K562 (cell line): ENCODE results near the gene MYO18A. TPM values are rescaled to one million over a fixed set of nuclear protein-coding genes. Genes with fewer than 3 reads are reported as not detected.

Source experiments
- ATAC-seq: fragments of 200-7000 bp; cut with Tn5 transposase; 3 replicates; pipeline ENCODE4 v1.9.1; 2020; ENCODE audit warnings: moderate library complexity
- BruUV-seq: library from RNA; stranded (reverse); fragments of 400-500 nt; replicated peaks from 2 replicates; lab custom pipeline; 2021; lab: Mats Ljungman, UMichigan
- CTCF ChIA-PET: fragments of 300-600 bp; formaldehyde crosslinking; extraction: SDS; loops from one replicate; lab custom pipeline; 2021; ENCODE audit warnings: low intra/inter-chr PET ratio; lab: Yijun Ruan, JAX
- POLR2A ChIA-PET: fragments of 300-600, 350-650 bp; sonication (Branson Sonifier 250); formaldehyde crosslinking; extraction: SDS; loops from one replicate; lab custom pipeline; 2021; ENCODE audit warnings: antibody characterized with exemption, inconsistent platforms; lab: Yijun Ruan, JAX
- DNase-seq, 4 experiments: peaks; one replicate each; pipeline versions ENCODE4 v3.0.0 to v3.0.0-alpha.2; 2011 to 2018; ENCODE audit warnings: low spot score in 3 of 4, mixed read lengths in 3 of 4; ENCODE audit errors: extremely low read depth in 1 of 4
- FAIRE-seq: peaks from 2 replicates; lab custom pipeline; 2011; peaks lifted over from hg19 to GRCh38; lab: Jason Lieb, UNC
- H2AFZ ChIP-seq: 2 replicates; pipeline ENCODE4 v1.6.0; 2011; ENCODE audit warnings: low read depth, low read length, control low read depth, inconsistent platforms
- H3K27ac ChIP-seq: fragments of 200-600 bp; 3 replicates; pipeline ENCODE4 v1.8.0; 2011; ENCODE audit warnings: low read depth, mild to moderate bottlenecking, control low read depth, inconsistent platforms, low read length, moderate library complexity, mixed read lengths; ENCODE audit errors: extremely low read depth
- H3K27me3 ChIP-seq, 2 experiments: fragments of 300-600 bp in 1 of 2; 2 replicates in 1 of 2; 3 replicates in 1 of 2; pipeline versions ENCODE4 v1.6.0 to v1.8.0; 2011; ENCODE audit warnings: inconsistent platforms in 2 of 2, low read length in 2 of 2, mild to moderate bottlenecking in 1 of 2, mixed read lengths in 1 of 2, moderate library complexity in 1 of 2; ENCODE audit not compliant: control insufficient read depth in 2 of 2, insufficient read depth in 2 of 2
- H3K36me3 ChIP-seq: fragments of 300-600 bp; 3 replicates; pipeline ENCODE4 v1.8.0; 2011; ENCODE audit warnings: mild to moderate bottlenecking, low read length, inconsistent platforms; ENCODE audit not compliant: control insufficient read depth, insufficient read depth
- H3K4me1 ChIP-seq, 2 experiments: fragments of 200-600 bp in 1 of 2; replicated peaks in 1 of 2; 2 replicates in 1 of 2; 3 replicates in 1 of 2; pipeline versions ENCODE4 v1.5.1 to v1.8.0; 2011; ENCODE audit warnings: inconsistent platforms in 2 of 2, low read length in 2 of 2, mild to moderate bottlenecking in 1 of 2, mixed read lengths in 1 of 2, moderate library complexity in 1 of 2; ENCODE audit not compliant: control insufficient read depth in 2 of 2, insufficient read depth in 2 of 2
- H3K4me2 ChIP-seq: 2 replicates; pipeline ENCODE4 v1.6.1; 2011; ENCODE audit warnings: low read length, control low read depth, inconsistent platforms, mixed read lengths; ENCODE audit not compliant: insufficient read depth
- H3K4me3 ChIP-seq: fragments of 200-600 bp; sonication (generic), shearing (Covaris generic); 2 replicates; pipeline ENCODE4 v1.5.1; 2016; ENCODE audit warnings: control low read depth, inconsistent platforms
- H3K79me2 ChIP-seq: fragments of 200-600 bp; 3 replicates; pipeline ENCODE4 v1.8.0; 2011; ENCODE audit warnings: low read length, inconsistent platforms; ENCODE audit not compliant: control insufficient read depth, insufficient read depth
- H3K9ac ChIP-seq, 2 experiments: 2 replicates each; pipeline versions ENCODE4 v1.6.0 to v1.6.1; 2011; ENCODE audit warnings: low read depth in 2 of 2, low read length in 2 of 2, control low read depth in 1 of 2, inconsistent platforms in 1 of 2, mild to moderate bottlenecking in 1 of 2, mixed read lengths in 1 of 2; ENCODE audit not compliant: insufficient read depth in 1 of 2
- H3K9me1 ChIP-seq: one replicate; pipeline ENCODE4 v1.6.0; 2011; ENCODE audit warnings: inconsistent platforms, mild to moderate bottlenecking, low read length, moderate library complexity; ENCODE audit not compliant: control insufficient read depth, insufficient read depth
- H3K9me3 ChIP-seq: replicated peaks from 2 replicates; pipeline ENCODE4 v1.5.1; 2011; ENCODE audit warnings: low read depth, low read length, inconsistent platforms; ENCODE audit not compliant: control insufficient read depth, insufficient read depth
- H4K20me1 ChIP-seq: replicated peaks from 2 replicates; pipeline ENCODE4 v1.6.1; 2011; ENCODE audit warnings: low read length, inconsistent platforms, mixed read lengths; ENCODE audit not compliant: control insufficient read depth, insufficient read depth
- ARID4B ChIP-seq: sonication (generic); formaldehyde crosslinking; IDR thresholded peaks from 2 replicates; pipeline ENCODE4 v1.8.0; 2022; ENCODE audit warnings: mild to moderate bottlenecking, missing genetic modification reagents
- CREB1 ChIP-seq, 2 experiments: sonication (generic) in 1 of 2; formaldehyde crosslinking in 1 of 2; IDR thresholded peaks; 2 replicates each; pipeline versions ENCODE4 v1.6.1 to v1.8.0; 2012 to 2022; ENCODE audit warnings: inconsistent platforms in 1 of 2, mild to moderate bottlenecking in 1 of 2, missing genetic modification reagents in 1 of 2, moderate library complexity in 1 of 2
- CREBBP ChIP-seq: IDR thresholded peaks from one replicate; pipeline ENCODE4 v1.6.1; 2012; ENCODE audit warnings: low read depth, mild to moderate bottlenecking, control low read depth, inconsistent platforms, low read length
- GATAD2B ChIP-seq: fragments of 450-650 bp; IDR thresholded peaks from 2 replicates; pipeline ENCODE4 v1.6.1; 2017; ENCODE audit warnings: mild to moderate bottlenecking, borderline replicate concordance
- TAF15 ChIP-seq: fragments of 200-400 bp; formaldehyde crosslinking; IDR thresholded peaks from 2 replicates; pipeline ENCODE4 v1.6.1; 2017; ENCODE audit warnings: mild to moderate bottlenecking, low read depth, low read length, moderate library complexity
- ZNF165 ChIP-seq: fragments of 250-450 bp; sonication (Bioruptor Pico); IDR thresholded peaks from 2 replicates; pipeline ENCODE4 v1.4.0; 2020; ENCODE audit warnings: borderline replicate concordance
- ZNF407 ChIP-seq: fragments of 450-650 bp; IDR thresholded peaks from 2 replicates; pipeline ENCODE4 v1.6.1; 2016; ENCODE audit warnings: low read depth
- WGBS: fragments of 100-300 bp; shearing (Covaris generic); methylation state at CpG from one replicate; pipeline ENCODE4 v1.1.6; 2016; ENCODE audit warnings: low coverage, mixed read lengths; ENCODE audit not compliant: insufficient coverage; ENCODE audit errors: missing lambda C conversion rate; 5-methylcytosine and 5-hydroxymethylcytosine counted together
- in situ Hi-C: fragments of 300-500 bp; cut with MboI; formaldehyde crosslinking; loops from 4 replicates; pipeline ENCODE4 v1.15.0; 2018; ENCODE audit warnings: inconsistent platforms, mixed read lengths
- intact Hi-C: fragments of 100-400 bp; cut with micrococcal nuclease; formaldehyde crosslinking; loops from 2 replicates; pipeline ENCODE4 v1.14.2; 2022
- polyA plus RNA-seq, 8 experiments: library from polyadenylated mRNA; depleted of rRNA in 4 of 8; stranded (reverse) in 5 of 8; unstranded in 3 of 8; fragments of >200 nt; fragmentation: Nextera tagmentation in 2 of 8; fragmentation: Illumina TruSeq in 1 of 8; extraction: Ambion mirVana in 2 of 8; extraction: Trizol in 1 of 8; gene quantifications; 2 replicates each; pipeline versions ENCODE4 v1.2.1 to v1.2.3, GENCODE V29; 2011 to 2014; ENCODE audit warnings: inconsistent platforms in 1 of 8, missing spikeins in 1 of 8
- total RNA-seq, 7 experiments: library from RNA; depleted of rRNA in 6 of 7; stranded (reverse); fragments of >200 nt in 6 of 7; fragmentation: Illumina TruSeq in 2 of 7; extraction: Trizol in 2 of 7; gene quantifications; 2 replicates each; pipeline versions ENCODE4 v1.2.1 to v1.2.3, GENCODE V29; 2011 to 2021; ENCODE audit warnings: low replicate concordance in 1 of 7

MYO18A gene
- total and polyA plus RNA-seq, 9 of the 15 experiments (the other 6 are each of a cell fraction or from before 2014, with no cell fraction given): 2.5 to 65.4 (median 17.1) TPM

- Histone ChIP-seq H3K36me3 (no peaks in the 10 kb centered on the region), H3K9ac (no peak overlapping the region), H3K27me3 (peaks cover 29 to 33% of the 10 kb centered on the region in 2 experiments), H3K4me1 (peaks cover 6 to 10% of the 10 kb centered on the region in 2 experiments; a peak in 4 of 5 replicates)
- no peak for ATAC-seq
- TF ChIP-seq GATAD2B (no peak), TAF15 (no peak), ZNF407 (no peak), CREBBP (no peak), ZNF165 (CRISPR knock-in tag) (no peak), ARID4B (no peak), CREB1 (IDR thresholded peaks at IDR 0.05) (no peak), CREB1 (CRISPR knock-in tag; IDR thresholded peaks at IDR 0.05) (no peak)
- TF ChIP-seq, all 486 proteins: peak for 0
- ChIA-PET POLR2A (interaction anchor here (1.2 kb wide), 1 partner anchor 25 kb away, joined by 5 read pairs; no protein-coding TSS in a partner anchor), CTCF (interaction anchor here (0.6 kb wide), 1 partner anchor 26 kb away, joined by 3 read pairs; no protein-coding TSS in a partner anchor)
- in situ Hi-C loops: no loop called here
- Histone ChIP-seq H3K9me3 (no peaks in the 10 kb centered on the region), H3K4me2 (no peak overlapping the region), H3K4me3 (no peak overlapping the region), H3K9me1 (no peaks in the 10 kb centered on the region), H4K20me1 (no peaks in the 10 kb centered on the region), H2AFZ (no peak overlapping the region), H3K27ac (no peak overlapping the region), H3K79me2 (no peaks in the 10 kb centered on the region)
- DNase-seq (no peak), FAIRE-seq (no peak)
- BruUV-seq: no TSS peak
- intact Hi-C loops: no loop called here
- WGBS: 58% methylated on average over 5 of the region's 6 CpGs
These were observed 138.6 kb downstream of the MYO18A start for GRCh38 chr17:29041571-29041970.
